NCI-H345 treated with DMSO at 0.1 percent for 48 hours (cell line): Measurements from ENCODE around the gene TFRC.
"Not testable (repeated sequence)": the region's sequence is repeated elsewhere in the genome, so short reads cannot be mapped to it uniquely, and the experiment has no call there.

Experiments
- DNase-seq: peaks from one replicate; lab custom pipeline; 2025; ENCODE audit not compliant: unreplicated experiment; lab: John Stamatoyannopoulos, UW

TFRC gene

DNA sequence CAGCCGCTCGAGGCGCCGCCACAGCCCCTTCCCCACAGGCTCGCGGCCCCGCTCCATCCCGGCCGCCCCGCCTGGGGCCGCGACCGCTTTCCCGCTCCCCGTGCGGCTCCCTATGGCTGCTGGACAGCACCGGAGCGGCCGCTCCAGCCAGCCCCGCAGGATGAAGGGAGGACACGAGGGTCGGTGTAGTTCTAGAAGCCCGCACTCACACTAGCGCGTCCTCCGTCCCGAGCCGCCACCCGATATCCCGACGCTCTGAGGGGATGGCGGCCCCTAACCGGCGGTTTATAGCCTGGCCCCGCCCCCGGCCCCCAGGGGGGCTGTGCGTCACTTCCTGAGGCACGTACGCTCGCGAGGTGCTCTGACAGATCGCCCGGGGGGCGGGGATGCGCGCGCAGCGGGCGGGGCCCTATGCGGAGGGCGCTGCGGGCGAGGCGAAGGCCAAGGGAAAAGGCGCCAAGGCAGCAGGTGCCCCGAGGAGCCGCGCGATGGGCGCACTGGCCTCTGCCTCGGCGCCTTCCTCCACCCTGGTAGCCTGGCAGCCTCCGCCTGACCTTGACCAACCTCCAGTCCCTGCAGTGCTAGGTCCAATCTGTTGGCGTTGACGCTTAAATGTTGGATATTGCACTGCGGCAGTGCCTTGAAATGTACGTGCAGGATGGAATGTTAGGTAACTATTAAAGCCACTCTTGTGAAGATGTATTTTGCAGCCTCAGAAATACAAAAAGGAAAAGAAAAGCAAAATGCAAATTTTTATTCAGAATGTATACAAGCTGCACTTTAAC, at the start of gene TFRC:
TSS of gene TFRC (minus strand) at position 257 of the 785 bp plus-strand sequence. CDS start 4,991 bp downstream, outside the sequence.
- peak; percentile 90 for DNase-seq

DNA sequence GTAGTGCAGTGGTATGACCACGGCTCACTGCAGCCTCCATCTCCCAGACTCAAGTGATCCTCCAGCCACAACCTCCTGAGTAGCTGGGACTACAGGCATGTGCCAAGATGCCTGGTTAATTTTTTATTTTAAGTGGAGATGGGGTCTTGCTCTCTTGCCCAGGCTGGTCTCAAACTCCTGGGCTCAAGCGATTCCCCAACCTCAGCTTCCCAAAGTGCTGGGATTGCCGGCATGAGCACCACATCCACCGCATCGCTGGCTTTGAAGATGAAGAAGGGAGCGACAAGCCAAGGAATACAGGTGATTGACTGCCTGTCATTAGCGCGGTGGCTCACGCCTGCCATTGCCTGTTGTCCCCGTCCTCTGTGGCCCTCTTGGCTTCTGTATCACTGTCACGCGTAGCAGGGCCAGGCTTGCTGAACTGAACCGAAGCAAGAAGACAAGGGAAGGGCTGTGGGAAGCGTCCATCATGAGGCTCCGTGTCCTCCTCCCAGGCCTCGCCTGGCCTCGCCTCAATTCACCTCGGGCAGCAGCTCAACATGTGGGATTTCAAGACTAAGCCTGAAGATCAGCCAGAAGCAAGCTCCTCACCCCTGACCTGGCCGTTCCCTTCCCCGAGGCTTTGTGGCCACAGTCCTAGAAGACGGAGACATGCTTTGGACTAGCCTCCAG, 46.4 kb upstream of the TFRC start:
- DNase-seq: no peak

DNA sequence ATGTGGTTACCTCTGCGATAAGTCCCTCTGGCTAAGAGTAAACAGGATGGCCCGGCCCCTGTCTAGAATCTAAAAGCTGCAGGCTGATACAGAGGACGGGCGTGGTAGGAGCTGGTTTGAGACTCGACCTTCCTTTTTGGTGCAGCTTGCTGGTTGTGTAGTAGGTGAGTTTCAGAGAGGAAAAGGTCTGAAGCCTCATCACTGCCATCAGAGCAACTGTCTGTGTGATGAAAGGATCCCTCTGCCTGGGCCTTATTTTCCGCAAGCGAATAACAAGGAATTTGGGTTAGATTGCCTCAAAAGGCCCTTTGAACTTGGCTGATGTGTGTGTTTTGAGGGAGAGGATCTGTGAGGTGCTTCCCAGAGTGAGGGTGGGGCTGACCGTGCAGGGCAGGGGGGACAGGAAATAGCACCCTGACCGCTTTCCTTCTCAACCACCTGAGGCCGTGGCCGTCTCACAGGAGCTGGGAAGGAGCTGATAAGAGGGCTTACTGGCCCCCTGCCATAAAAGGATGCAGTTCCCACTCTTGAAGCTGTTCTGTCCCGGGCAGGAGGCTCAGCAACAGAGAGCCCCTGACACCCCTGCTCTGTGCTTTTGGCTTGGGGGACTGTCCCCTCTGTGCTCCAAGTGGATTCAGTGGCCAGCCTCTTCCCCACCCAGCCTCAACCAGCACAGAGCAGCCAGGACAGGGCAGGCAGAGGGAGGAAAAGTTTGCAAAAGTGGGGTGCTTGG, 45.6 kb upstream of the TFRC start:
- no peak for DNase-seq

DNA sequence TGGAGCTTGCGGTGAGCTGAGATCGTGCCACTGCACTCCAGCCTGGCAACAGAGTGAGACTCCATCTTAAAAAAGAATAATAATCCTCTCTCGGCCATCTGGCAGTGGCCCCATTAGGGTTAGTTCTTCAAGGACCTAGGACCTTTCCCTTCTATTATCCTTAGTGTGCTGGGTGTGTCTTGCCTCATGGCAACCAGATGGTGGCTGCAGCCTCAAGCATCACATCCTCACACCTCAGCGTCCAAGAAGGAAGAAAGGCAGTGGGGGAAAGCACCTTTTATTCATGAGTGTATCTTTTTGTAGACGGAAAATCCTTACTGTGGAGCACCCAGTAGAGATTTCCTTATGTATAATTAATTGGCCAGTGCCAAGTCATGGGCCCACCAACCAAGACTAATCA, 42.7 kb upstream of the TFRC start:
- DNase-seq: no peak

DNA sequence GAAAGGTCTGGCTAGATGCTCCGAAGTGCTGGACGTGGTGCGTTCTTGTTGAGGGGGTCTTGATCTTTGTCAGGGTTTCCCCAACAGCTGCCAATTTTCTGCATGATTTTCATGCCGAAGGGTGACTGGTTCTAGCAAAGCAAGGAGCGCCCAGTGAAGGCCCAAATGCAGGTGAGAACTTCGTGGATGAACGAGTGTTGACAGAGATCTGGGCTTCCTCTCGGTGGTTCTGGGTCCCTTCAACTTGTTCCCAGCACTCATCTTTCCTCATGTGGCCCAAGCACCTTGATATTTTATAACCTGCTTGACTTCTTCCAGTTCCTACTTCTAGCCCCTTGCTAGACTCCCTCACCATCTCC, 40.8 kb upstream of the TFRC start:
- DNase-seq: no peak

DNA sequence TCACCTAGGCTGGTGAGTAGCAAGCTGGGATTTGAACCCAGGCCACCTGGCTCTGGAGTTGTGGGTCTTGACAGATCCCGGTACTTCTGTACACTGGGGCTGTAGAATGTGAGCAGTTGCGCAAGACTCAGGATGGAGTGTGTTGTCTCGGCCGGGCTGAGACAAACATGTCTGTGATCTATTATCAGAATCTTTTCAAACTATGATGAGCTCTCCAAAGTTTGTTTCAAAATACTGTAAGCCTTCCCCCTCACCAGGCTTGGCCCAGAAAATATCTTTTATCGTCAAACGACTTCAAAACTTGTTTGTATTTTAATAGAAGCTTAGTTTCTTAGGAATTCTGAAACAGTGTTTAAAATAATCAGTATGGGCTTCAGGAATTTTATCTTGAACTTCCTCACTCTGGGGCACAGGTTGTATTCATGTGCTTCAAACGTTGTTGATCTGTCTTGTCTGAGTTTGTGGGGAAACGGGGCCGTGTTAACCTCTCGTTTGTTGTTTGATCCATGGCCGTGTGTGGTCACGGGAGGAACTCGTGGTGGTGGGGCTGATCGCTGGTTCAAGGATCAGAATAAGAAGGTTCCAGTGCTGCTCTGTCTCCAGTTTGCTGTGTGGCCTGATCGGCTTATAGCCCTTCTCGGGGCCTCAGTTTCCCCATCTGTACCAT, 40.3 kb upstream of the TFRC start:
- DNase-seq: no peak

DNA sequence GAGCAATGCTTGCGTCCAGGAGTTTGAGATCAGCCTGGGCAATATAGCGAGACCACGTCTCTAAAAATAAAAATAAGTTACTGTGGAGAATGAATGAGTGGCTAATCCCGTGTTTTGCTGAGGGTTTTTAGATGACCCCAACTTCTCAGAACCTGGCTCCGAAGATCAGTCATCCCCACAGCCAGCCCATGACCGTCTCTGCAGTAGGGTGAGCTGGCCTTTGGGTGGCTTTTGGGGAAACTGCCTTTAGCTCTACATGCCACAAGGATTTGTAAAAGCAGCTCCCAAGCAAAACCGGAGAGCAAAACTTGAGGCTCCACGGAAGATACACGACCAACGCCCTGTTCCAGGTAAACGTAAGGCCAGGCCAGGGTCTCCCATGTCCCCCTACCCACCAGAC, 39.2 kb upstream of the TFRC start:
- no peak for DNase-seq

DNA sequence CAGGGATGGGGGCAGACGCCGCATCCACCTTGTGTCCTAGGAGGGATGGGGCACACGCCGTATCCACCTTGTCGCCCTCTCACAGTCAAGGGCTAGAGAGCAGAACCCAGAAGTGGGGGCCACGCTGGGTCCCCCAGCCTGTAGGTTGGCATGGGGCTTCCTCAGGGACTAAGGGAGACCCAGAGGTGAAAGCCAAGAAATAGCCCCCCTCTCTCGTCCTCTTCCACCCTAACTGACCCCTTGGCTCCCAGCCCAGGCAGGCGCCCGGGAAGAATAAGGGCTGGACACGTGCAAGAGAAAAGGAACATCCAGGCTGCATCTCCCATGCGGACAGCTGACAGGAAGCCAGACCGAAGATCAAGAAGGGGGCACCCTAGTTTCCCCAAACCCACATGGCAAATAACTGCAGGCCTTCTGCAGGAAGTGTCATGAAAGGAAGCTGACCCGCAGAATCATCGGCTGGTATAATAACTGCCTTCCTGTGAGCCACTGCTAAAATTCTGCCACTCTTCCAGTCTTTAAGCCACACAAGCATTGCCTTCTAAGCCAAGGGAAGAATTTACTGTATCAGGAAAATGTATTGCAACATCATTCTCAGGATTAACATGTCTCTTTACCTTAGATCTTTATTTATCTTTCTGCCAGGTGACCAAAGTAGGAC, 38.5 kb upstream of the TFRC start:
- DNase-seq: no peak

DNA sequence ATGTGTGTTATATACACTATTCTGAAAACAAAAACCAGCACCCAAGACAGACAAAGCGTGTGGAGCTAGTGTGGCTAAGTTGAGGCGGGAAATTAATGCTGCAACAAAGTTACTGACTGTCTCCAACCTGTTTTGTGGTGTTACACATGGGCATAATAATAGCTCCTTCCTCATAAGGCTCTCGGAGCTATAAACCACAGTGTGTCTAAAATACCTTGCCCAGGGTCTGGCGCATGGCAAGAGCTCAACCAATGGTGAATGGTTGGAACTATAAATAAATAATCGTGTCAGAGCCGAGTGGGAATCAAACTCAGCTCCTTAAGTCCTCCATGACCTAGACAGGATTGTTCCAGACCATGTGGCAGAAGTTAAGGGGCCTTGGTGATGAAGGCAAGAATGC, 35.9 kb upstream of the TFRC start:
- DNase-seq: no peak

DNA sequence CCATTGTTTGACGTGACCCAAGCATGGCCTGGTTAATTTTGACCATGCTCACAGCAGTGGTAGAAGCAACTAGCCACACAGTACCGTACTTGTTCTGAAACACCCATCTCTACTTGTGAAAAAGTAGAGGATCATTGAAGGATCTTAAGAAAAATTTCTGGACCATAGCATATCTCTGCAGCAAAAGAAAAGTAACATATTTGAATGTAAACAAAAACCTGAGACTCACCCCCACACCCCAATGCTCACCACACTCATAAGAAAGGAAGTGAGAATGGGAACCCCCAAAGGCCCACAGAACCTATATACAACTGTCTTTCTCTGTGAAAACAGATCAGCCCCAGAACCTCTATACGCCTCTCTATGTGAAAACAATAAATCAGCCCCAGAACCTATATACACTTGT, 33.8 kb upstream of the TFRC start:
- DNase-seq: no peak

DNA sequence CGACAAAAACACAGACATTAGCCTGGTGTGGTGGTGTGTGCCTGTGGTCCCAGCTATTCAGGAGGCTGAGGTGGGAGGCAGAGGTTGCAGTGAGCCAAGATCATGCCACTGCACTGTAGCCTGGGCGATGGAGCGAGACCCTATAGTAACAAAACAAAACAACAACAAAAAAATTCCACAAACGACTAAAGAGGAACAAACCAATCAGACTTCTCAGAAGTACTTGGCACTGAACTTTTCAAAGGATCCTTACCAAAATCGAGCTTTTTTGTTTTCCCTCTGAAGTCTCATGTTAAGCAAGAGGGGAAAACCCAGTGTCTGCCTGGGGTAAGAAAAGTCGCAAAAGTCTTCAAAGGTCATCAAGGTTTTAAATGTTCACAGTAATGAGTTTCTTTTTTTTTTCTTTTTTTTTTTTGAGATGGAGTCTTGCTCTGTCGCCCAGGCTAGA, 30.1 kb upstream of the TFRC start:
- DNase-seq: no peak

DNA sequence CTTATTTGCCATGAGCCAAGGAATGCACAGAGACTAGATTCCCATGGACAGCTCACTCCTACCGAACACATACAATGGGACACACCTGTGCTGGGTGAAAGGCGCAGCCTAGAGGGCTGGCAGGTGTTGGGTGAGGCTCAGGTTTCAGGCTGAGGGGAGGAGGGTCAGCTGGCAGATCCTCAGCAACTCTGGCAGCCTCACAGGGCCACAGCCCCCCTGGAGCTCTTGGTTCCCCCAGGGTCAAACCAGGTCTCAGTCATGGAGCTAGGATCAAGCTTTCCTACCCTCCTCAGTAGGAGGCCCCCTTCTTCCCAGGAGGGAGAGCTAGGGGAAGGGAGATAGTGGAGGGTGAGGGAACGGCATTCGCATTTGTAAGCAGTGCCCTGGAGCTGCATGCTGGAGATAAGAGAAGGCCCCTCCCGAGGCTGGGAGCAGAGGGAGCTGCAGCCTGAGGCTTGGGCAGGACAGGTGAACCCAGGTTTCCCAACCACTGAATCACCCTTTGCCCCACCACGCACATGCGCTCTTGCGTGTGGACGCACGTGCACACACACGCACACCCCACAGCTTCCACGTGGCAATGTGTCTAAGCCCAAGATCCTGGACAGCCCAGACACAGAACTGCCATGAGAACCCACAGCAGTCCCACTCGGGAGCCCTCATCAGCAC, 26.3 kb upstream of the TFRC start:
- DNase-seq: peak; percentile 25

DNA sequence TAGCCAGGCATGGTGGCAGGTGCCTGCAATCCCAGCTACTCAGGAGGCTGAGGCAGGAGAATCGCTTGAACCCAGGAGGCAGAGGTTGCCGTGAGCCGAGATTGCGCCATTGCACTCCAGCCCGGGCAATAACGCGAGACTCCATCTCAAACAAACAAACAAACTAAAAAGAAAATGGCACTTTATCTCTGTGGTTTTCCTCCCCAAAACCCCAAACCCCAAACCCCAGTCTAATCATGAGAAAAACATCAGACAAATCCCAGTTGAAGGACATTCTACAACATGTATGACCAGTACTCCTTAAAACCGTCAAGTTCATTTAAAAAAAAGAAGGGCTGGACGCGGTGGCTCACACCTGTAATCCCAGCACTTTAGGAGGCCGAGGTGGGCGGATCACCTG, 22.8 kb upstream of the TFRC start:
- not testable (repeated sequence) for DNase-seq

DNA sequence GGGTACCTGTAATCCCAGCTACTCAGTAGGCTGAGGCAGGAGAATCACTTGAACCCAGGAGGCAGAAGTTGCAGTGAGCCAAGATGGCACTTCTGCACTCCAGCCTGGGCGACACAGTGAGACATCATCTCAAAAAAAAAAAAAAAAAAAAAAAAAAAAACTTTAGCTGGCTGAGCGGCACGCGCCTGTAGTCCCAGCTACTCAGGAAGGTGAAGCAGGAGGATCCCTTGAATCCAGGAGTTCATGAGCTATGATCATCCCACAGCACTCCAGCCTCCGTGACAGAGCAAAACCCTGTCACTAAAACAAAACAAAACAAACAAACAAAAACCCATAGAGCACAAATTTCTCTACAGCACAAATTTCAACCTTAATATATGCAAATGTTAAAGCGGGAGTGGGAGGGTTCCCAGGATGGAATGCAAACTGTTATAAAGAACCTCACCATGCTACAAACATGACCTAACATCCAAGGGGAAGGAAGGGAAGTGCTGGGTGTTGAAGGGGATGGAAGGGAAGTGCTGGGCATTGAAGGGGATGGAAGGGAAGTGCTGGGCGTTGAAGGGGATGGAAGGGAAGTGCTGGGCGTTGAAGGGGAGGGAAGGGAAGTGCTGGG, 16.6 kb upstream of the TFRC start:
- not testable (repeated sequence) for DNase-seq

DNA sequence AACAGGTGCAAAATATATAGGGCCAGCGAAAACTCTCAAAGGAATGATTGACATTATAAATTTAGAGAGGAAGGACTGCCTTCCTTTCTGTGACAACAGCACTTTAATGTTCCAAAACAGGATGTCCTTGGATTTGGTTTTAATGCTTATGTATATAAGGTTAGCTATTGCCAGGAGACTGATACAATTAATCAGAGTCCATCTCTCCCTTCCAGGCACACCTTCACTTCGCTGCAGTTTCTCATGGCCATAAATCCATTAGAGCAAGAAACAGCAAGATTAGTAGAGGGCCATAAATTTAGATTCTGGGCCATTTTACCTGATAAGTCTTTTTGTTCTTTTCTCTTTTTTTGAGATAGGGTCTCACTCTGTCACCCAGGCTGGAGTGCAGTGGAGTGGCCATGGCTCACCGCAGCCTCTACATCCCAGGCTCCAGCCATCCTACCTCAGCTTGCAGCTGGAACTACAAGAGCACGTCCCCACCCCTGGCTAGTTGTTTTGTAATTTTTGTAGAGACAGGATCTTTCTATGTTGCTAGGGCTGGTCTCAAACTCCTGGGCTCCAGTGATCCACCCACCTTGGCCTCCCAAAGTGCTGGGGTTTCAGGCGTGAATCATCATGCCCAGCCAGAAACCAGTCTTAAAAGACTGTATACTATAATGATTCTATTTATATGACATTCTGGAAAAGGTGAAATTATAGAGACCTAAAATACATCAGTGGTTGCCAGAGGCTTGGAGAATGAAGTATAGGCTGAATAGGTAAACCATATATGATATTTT, 15.7 kb upstream of the TFRC start:
- DNase-seq: no peak

DNA sequence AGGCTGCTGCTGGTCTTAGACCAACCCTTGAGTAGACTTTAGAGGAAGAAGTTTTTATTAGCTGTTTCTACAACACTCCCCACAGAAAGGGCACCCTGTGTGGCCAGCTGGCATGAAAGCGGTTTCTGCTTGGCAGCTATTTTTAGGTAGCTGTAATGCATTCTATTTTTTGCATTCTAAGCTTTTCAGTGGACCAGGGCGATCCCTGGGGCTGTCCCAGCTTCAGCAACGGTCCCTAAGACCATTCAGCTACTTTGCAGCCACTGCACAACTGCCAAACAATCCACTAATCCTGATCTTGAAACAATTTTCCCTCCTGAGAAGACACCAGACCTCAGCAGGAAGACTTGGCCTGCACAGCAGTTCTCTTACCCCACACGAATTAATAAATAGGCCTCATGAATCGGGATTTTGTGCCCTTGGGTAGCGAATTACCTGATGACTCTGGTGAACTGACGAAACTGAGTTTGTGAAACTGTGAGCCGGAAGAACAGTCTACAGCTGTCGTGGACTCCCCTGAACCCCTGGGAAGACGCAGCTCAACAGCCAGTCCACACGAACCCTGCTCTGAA, 14.6 kb upstream of the TFRC start:
- no peak for DNase-seq

DNA sequence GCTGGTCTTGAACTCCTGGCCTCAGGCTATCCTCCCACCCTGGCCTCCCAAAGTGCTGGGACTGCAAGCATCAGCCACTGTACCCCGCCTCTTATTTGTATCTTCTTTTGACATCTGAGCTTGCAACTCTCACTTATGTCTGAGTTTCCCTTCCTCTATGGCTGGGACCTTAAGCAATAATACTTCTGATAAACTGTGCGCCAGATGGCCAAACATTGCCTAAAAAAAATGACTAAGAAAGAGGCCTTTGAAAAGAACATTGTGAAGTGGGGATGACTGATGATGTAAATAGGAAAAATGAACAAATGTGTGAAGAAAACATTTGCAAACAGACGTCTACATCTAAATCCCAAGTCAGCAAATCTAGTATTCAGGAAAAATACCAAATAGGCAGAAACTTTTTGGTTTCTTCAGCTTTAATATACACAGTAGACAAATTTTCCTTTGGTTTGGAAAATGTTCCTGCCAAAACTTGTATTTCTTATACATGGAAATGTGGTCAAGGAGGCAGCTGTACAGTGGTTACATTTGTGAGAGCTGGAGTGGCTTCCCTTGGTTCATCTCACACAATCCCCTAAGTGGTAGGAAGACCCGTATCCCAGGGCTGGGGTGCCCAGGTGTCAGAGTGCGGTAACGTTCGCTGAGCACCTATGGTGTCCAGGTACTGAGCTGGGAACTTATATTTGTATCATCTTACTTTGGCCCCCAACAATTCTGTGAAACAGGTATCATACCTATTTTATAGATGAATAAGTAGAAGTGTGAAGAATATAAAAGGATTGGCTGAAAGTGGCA, 11.6 kb upstream of the TFRC start:
- no peak for DNase-seq

DNA sequence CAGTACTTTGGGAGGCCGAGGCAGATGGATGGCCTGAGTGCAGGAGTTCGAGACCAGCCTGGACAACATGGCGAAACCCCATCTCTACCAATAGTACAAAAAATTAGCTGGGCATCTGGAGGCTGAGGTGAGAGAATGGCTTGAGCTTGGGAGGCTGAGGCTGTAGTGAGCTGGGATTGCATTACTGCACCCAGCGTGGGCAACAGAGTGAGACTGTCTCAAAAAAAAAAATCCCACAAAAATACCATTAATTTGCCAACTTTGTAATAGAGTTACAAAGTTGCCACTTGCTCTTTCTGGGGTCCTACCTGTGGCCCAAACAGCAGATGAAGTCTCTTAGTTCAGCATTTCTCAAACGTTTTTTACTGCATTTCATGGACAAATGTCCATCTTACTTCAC, 6.0 kb upstream of the TFRC start:
- DNase-seq: no peak
